H1 (cell line): ENCODE results near the gene GRM5. TPM values are rescaled to one million over a fixed set of nuclear protein-coding genes. Genes with fewer than 3 reads are reported as not detected.

Source experiments
- CTCF ChIA-PET: fragments of 300-600 bp; sonication (Branson Sonifier 250); formaldehyde crosslinking; loops from one replicate; lab custom pipeline; 2021; ENCODE audit not compliant: partially characterized antibody; lab: Charles Lee
- POLR2A ChIA-PET: fragments of 300-600 bp; sonication (Branson Sonifier 250); formaldehyde crosslinking; loops from one replicate; lab custom pipeline; 2021; ENCODE audit warnings: inconsistent platforms; ENCODE audit not compliant: partially characterized antibody; lab: Charles Lee
- DNase-seq, 2 experiments: peaks; one replicate each; pipeline versions ENCODE4 v3.0.0 to v3.0.0-alpha.2; 2010 to 2022; ENCODE audit warnings: low spot score in 2 of 2, low read depth in 1 of 2, mixed read lengths in 1 of 2
- FAIRE-seq: peaks from 2 replicates; lab custom pipeline; 2011; peaks lifted over from hg19 to GRCh38; lab: Jason Lieb, UNC
- H2AFZ ChIP-seq: 2 replicates; pipeline ENCODE4 v1.8.1; 2012; ENCODE audit warnings: low read length, inconsistent platforms
- H2AK5ac ChIP-seq: 2 replicates; pipeline ENCODE4 v1.6.1; 2013; ENCODE audit warnings: low read depth, low read length
- H2BK120ac ChIP-seq: replicated peaks from 2 replicates; pipeline ENCODE3; 2013; ENCODE audit warnings: low read depth, low read length, inconsistent platforms
- H2BK12ac ChIP-seq: 2 replicates; pipeline ENCODE4 v1.6.1; 2013; ENCODE audit warnings: low read depth, low read length
- H2BK15ac ChIP-seq: 2 replicates; pipeline ENCODE4 v1.6.1; 2013; ENCODE audit warnings: low read length
- H2BK20ac ChIP-seq: 2 replicates; pipeline ENCODE4 v1.6.1; 2013; ENCODE audit warnings: low read length
- H2BK5ac ChIP-seq: 2 replicates; pipeline ENCODE4 v1.6.1; 2013; ENCODE audit warnings: low read depth, low read length
- H3K14ac ChIP-seq: 2 replicates; pipeline ENCODE4 v1.6.1; 2013; ENCODE audit warnings: inconsistent platforms; ENCODE audit not compliant: insufficient read length
- H3K18ac ChIP-seq: 2 replicates; pipeline ENCODE4 v1.6.1; 2013; ENCODE audit warnings: low read length; ENCODE audit errors: extremely low read depth
- H3K23ac ChIP-seq: 2 replicates; pipeline ENCODE4 v1.6.1; 2013; ENCODE audit warnings: inconsistent platforms; ENCODE audit not compliant: insufficient read length
- H3K23me2 ChIP-seq: 2 replicates; pipeline ENCODE4 v1.6.1; 2013; ENCODE audit warnings: low read depth, low read length
- H3K27ac ChIP-seq: 2 replicates; pipeline ENCODE4 v1.6.1; 2011; ENCODE audit warnings: low read depth, low read length, inconsistent platforms
- H3K27me3 ChIP-seq, 4 experiments: replicated peaks in 1 of 4; 1 replicate in 1 of 4; 2 replicates in 3 of 4; pipeline versions ENCODE4 v1.6.1 to v1.8.1; 2011 to 2013; ENCODE audit warnings: low read length in 3 of 4, mild to moderate bottlenecking in 3 of 4, inconsistent platforms in 2 of 4, mixed read lengths in 2 of 4, moderate library complexity in 1 of 4; ENCODE audit not compliant: control insufficient read depth in 3 of 4, insufficient read depth in 3 of 4; ENCODE audit errors: extremely low read depth in 1 of 4
- H3K36me3 ChIP-seq, 4 experiments: 2 replicates each; pipeline versions ENCODE4 v1.6.1 to v1.8.1; 2011 to 2013; ENCODE audit warnings: mild to moderate bottlenecking in 4 of 4, low read length in 3 of 4, moderate library complexity in 2 of 4, control low read depth in 1 of 4, inconsistent platforms in 1 of 4; ENCODE audit not compliant: insufficient read depth in 4 of 4, control insufficient read depth in 2 of 4
- H3K4ac ChIP-seq: replicated peaks from 2 replicates; pipeline ENCODE3; 2013; ENCODE audit warnings: low read length, low read depth, mixed read lengths, inconsistent platforms; ENCODE audit not compliant: insufficient read length
- H3K4me1 ChIP-seq, 4 experiments: replicated peaks in 1 of 4; 1 replicate in 1 of 4; 2 replicates in 3 of 4; pipeline versions ENCODE4 v1.6.1 to v1.8.1; 2011 to 2013; ENCODE audit warnings: low read length in 3 of 4, inconsistent platforms in 2 of 4, mixed read lengths in 1 of 4; ENCODE audit not compliant: insufficient read depth in 4 of 4, control insufficient read depth in 3 of 4
- H3K4me2 ChIP-seq, 2 experiments: 2 replicates each; pipeline versions ENCODE4 v1.6.1 to v1.8.1; 2011 to 2013; ENCODE audit warnings: low read depth in 2 of 2, low read length in 2 of 2, control low read depth in 1 of 2, inconsistent platforms in 1 of 2, mild to moderate bottlenecking in 1 of 2; ENCODE audit not compliant: insufficient read depth in 1 of 2
- H3K4me3 ChIP-seq, 4 experiments: fragments of 200-600, 300-600 bp in 1 of 4; sonication (generic), shearing (Covaris generic), sonication (Bioruptor Twin) in 1 of 4; 2 replicates each; pipeline versions ENCODE4 v1.5.1 to v1.8.1; 2011 to 2016; ENCODE audit warnings: low read length in 4 of 4, low read depth in 3 of 4, control low read depth in 2 of 4, inconsistent platforms in 2 of 4, mild to moderate bottlenecking in 2 of 4, mixed read lengths in 1 of 4, moderate library complexity in 1 of 4; ENCODE audit not compliant: insufficient read depth in 2 of 4; ENCODE audit errors: extremely low read depth in 1 of 4
- H3K56ac ChIP-seq: replicated peaks from 2 replicates; pipeline ENCODE3; 2013; ENCODE audit warnings: low read depth, mild to moderate bottlenecking, mixed read lengths, low read length, inconsistent platforms; ENCODE audit not compliant: insufficient read length
- H3K79me1 ChIP-seq: 2 replicates; pipeline ENCODE4 v1.6.1; 2013; ENCODE audit warnings: low read depth, low read length, control low read depth
- H3K79me2 ChIP-seq, 2 experiments: 2 replicates each; pipeline versions ENCODE4 v1.6.1 to v1.8.1; 2012 to 2013; ENCODE audit warnings: low read length in 2 of 2, mild to moderate bottlenecking in 2 of 2, inconsistent platforms in 1 of 2; ENCODE audit not compliant: insufficient read depth in 2 of 2, control insufficient read depth in 1 of 2
- H3K9ac ChIP-seq, 4 experiments: replicated peaks in 1 of 4; 1 replicate in 1 of 4; 2 replicates in 3 of 4; pipeline versions ENCODE4 v1.6.1 to v1.8.1; 2011 to 2013; ENCODE audit warnings: low read depth in 3 of 4, low read length in 3 of 4, control low read depth in 2 of 4, mild to moderate bottlenecking in 2 of 4, moderate library complexity in 2 of 4, inconsistent platforms in 1 of 4; ENCODE audit errors: extremely low read depth in 1 of 4
- H3K9me3 ChIP-seq, 2 experiments: 2 replicates each; pipeline versions ENCODE4 v1.6.1 to v1.8.1; 2012 to 2013; ENCODE audit warnings: mild to moderate bottlenecking in 2 of 2, moderate library complexity in 2 of 2, control low read depth in 1 of 2, inconsistent platforms in 1 of 2, low read depth in 1 of 2, low read length in 1 of 2, mixed read lengths in 1 of 2; ENCODE audit not compliant: insufficient read depth in 2 of 2
- H4K20me1 ChIP-seq, 2 experiments: replicated peaks in 1 of 2; 2 replicates each; pipeline versions ENCODE3 to v1.8.1; 2011 to 2013; ENCODE audit warnings: inconsistent platforms in 2 of 2, low read length in 2 of 2, mild to moderate bottlenecking in 1 of 2; ENCODE audit not compliant: insufficient read depth in 2 of 2, control insufficient read depth in 1 of 2
- H4K5ac ChIP-seq: 2 replicates; pipeline ENCODE4 v1.6.1; 2013; ENCODE audit warnings: low read length, low read depth, mixed read lengths, inconsistent platforms; ENCODE audit not compliant: insufficient read length
- H4K8ac ChIP-seq: 2 replicates; pipeline ENCODE4 v1.8.0; 2013; ENCODE audit warnings: mild to moderate bottlenecking, moderate library complexity, low read length, inconsistent platforms; ENCODE audit not compliant: insufficient read depth; ENCODE audit errors: extremely low read depth
- H4K91ac ChIP-seq: replicated peaks from 2 replicates; pipeline ENCODE3; 2013; ENCODE audit warnings: low read length, mixed read lengths, inconsistent platforms; ENCODE audit not compliant: insufficient read length
- ASH2L ChIP-seq: fragments of 200-600, 300-600 bp; sonication (generic); IDR thresholded peaks from one replicate; pipeline ENCODE4 v1.7.1; 2017; ENCODE audit warnings: low read length
- BCL11A ChIP-seq, 2 experiments: IDR thresholded peaks; one replicate each; pipeline ENCODE4 v1.6.1; 2011; ENCODE audit warnings: low read depth in 2 of 2, low read length in 2 of 2, mild to moderate bottlenecking in 2 of 2
- CBX5 ChIP-seq: fragments of 300-800, 300-1000 bp; sonication (generic); IDR thresholded peaks from 2 replicates; pipeline ENCODE4 v1.7.1; 2016; ENCODE audit warnings: antibody characterized with exemption, low read length, low read depth
- CEBPB ChIP-seq: IDR thresholded peaks from 2 replicates; pipeline ENCODE4 v1.6.1; 2012; ENCODE audit warnings: low read depth, low read length
- CHD1 ChIP-seq: IDR thresholded peaks from 2 replicates; pipeline ENCODE4 v1.6.1; 2012; ENCODE audit warnings: low read depth, low read length, improper control_type of control experiment
- CTBP2 ChIP-seq: IDR thresholded peaks from 2 replicates; pipeline ENCODE4 v1.7.0; 2011; ENCODE audit warnings: borderline replicate concordance, mild to moderate bottlenecking, moderate library complexity, mixed read lengths, low read length; ENCODE audit not compliant: insufficient read depth, insufficient read length
- EGR1 ChIP-seq: IDR thresholded peaks from 2 replicates; pipeline ENCODE4 v1.6.1; 2011; ENCODE audit warnings: low read depth, low read length, borderline replicate concordance
- JUND ChIP-seq: IDR thresholded peaks from 2 replicates; pipeline ENCODE4 v1.6.1; 2011; ENCODE audit warnings: mild to moderate bottlenecking, improper control_type of control experiment, low read length
- KDM4A ChIP-seq: IDR thresholded peaks from one replicate; pipeline ENCODE4 v1.7.1; 2012; ENCODE audit warnings: low read depth, mild to moderate bottlenecking, moderate library complexity, low read length, inconsistent platforms; ENCODE audit not compliant: severe bottlenecking
- MAX ChIP-seq: IDR thresholded peaks from 2 replicates; pipeline ENCODE4 v1.6.1; 2012; ENCODE audit warnings: inconsistent platforms
- PHF8 ChIP-seq: fragments of 200-600 bp; sonication (generic); conservative IDR thresholded peaks from 2 replicates; pipeline ENCODE4 v1.7.1; 2012; ENCODE audit warnings: low read depth, mild to moderate bottlenecking, inconsistent platforms, low read length, moderate library complexity
- RBBP5 ChIP-seq: IDR thresholded peaks from 2 replicates; pipeline ENCODE4 v1.7.1; 2012; ENCODE audit warnings: low read depth, mild to moderate bottlenecking, inconsistent platforms, low read length, moderate library complexity, borderline replicate concordance
- RFX5 ChIP-seq: IDR thresholded peaks from 2 replicates; pipeline ENCODE4 v1.6.1; 2011; ENCODE audit warnings: low read depth, low read length, improper control_type of control experiment, borderline replicate concordance
- RNF2 ChIP-seq: fragments of 200-900, 300-1000 bp; sonication (generic); IDR thresholded peaks from 2 replicates; pipeline ENCODE4 v1.7.1; 2016; ENCODE audit warnings: borderline replicate concordance, low read depth, mild to moderate bottlenecking, antibody characterized with exemption, low read length; ENCODE audit not compliant: poor library complexity, severe bottlenecking; ENCODE audit errors: missing control alignments
- TEAD4 ChIP-seq: IDR thresholded peaks from 2 replicates; pipeline ENCODE4 v1.6.1; 2012; ENCODE audit warnings: low read depth, low read length, inconsistent platforms, mixed read lengths
- WGBS, 2 experiments: shearing (Covaris generic) in 1 of 2; methylation state at CpG; one replicate each; pipeline versions ENCODE4 v1.1.6 to v1.1.7; 2013 to 2015; ENCODE audit warnings: low lambda C conversion rate in 2 of 2, mixed read lengths in 2 of 2, inconsistent platforms in 1 of 2, low coverage in 1 of 2, missing lambda C conversion rate in 1 of 2; ENCODE audit not compliant: insufficient replicate concordance in 2 of 2, insufficient coverage in 1 of 2, insufficient read length in 1 of 2; ENCODE audit errors: extremely low coverage in 1 of 2, missing lambda C conversion rate in 1 of 2; 5-methylcytosine and 5-hydroxymethylcytosine counted together
- polyA plus RNA-seq, 7 experiments: library from polyadenylated mRNA; depleted of rRNA in 3 of 7; stranded (reverse) in 5 of 7; unstranded in 2 of 7; fragments of >200 nt in 5 of 7; fragments of 200-250 nt in 2 of 7; gene quantifications; 1 replicate in 5 of 7; 2 replicates in 1 of 7; 4 replicates in 1 of 7; pipeline versions ENCODE4 v1.2.1 to v1.2.3, GENCODE V29; 2011 to 2013; ENCODE audit warnings: missing spikeins in 2 of 7, mixed read lengths in 2 of 7
- total RNA-seq: library from RNA; stranded (reverse); fragmentation: NEBNext Ultra II Directional; extraction: Animal tissue kit (Norgen Biotek cat#: 25700); gene quantifications from 2 replicates; pipeline ENCODE4 v1.2.1, GENCODE V29; 2021

The GRM5 gene
- total and polyA plus RNA-seq, 2 of the 8 experiments (the other 6 are each of a cell fraction or from before 2014, with no cell fraction given): 0.15 to 0.43 TPM

GRCh38 chr11:88474655-88475054 lies 591.1 kb downstream of the GRM5 start:
- Histone ChIP-seq H3K4ac (no peak overlapping the region), H3K4me2 (no peak overlapping the region), H2AK5ac (no peak overlapping the region), H3K79me2 (no peaks in the 10 kb centered on the region), H3K56ac (no peak overlapping the region), H3K23ac (no peak overlapping the region), H3K36me3 (no peaks in the 10 kb centered on the region), H2BK120ac (no peak overlapping the region), H4K20me1 (no peaks in the 10 kb centered on the region), H3K18ac (no peak overlapping the region), H2BK5ac (no peak overlapping the region), H3K4me1 (no peaks in the 10 kb centered on the region), H4K8ac (no peak overlapping the region), H2BK12ac (no peak overlapping the region), H3K27ac (no peak overlapping the region), H3K9me3 (no peaks in the 10 kb centered on the region), H2BK15ac (no peak overlapping the region), H3K27me3 (no peaks in the 10 kb centered on the region), H4K91ac (no peak overlapping the region), H3K9ac (no peak overlapping the region), H2AFZ (no peak overlapping the region), H2BK20ac (no peak overlapping the region), H3K79me1 (no peaks in the 10 kb centered on the region), H3K4me3 (no peak overlapping the region), H4K5ac (no peak overlapping the region), H3K23me2 (no peaks in the 10 kb centered on the region), H3K14ac (no peak overlapping the region)
- FAIRE-seq: no peak
- POLR2A ChIA-PET: no interaction called here
- CTCF ChIA-PET: interaction anchor here (1.0 to 1.9 kb wide), 3 partner anchors 10 to 133 kb away, joined by 3 to 11 read pairs (median 3); no protein-coding TSS in a partner anchor
- no peak for DNase-seq
- 91 to 100% methylated on average over 2 of the region's 2 CpGs for WGBS, 2 experiments
- TF ChIP-seq RFX5 (no peak), EGR1 (no peak), MAX (no peak), TEAD4 (no peak), CHD1 (no peak), CEBPB (no peak), PHF8 (no peak), KDM4A (no peak), CBX5 (no peak), CTBP2 (no peak), ASH2L (no peak), RBBP5 (no peak), JUND (no peak), RNF2 (no peak), BCL11A (IDR thresholded peaks at IDR 0.05; ENCODE audit: low read depth in 2 of 2, low read length in 2 of 2) (no peak)
